Tongue (tissue), 2 donors: ENCODE measurements around the gene PRRT4. TPM values are rescaled to one million over a fixed set of nuclear protein-coding genes. Genes with fewer than 3 reads are reported as not detected.

ENCODE experiments used
- DNase-seq: peaks from one replicate; pipeline ENCODE4 v3.0.0-alpha.2; 2015
- total RNA-seq: library from RNA; depleted of rRNA; stranded (reverse); fragments of >200 nt; gene quantifications from one replicate; pipeline ENCODE4 v1.2.3, GENCODE V29; 2014

PRRT4 gene
- 7.6 TPM for total RNA-seq

- DNase-seq: peak; percentile 66
Observed at GRCh38 chr7:128361411-128362379, at the start of gene PRRT4. TSS of gene PRRT4 (minus strand) at chr7:128361690.

GRCh38 chr7:128410451-128410753 is 48.9 kb upstream of the PRRT4 start:
- no peak for DNase-seq

- peak; percentile 87 for DNase-seq
Observed at GRCh38 chr7:128409596-128410450, 48.3 kb upstream of the PRRT4 start, which contains the start of gene IMPDH1. TSS of gene IMPDH1 (minus strand) at chr7:128409982. CDS start at chr7:128409901, 81 bp downstream.

GRCh38 chr7:128408709-128409595 is 47.5 kb upstream of the PRRT4 start:
- DNase-seq: peak; percentile 41

GRCh38 chr7:128407751-128408708 is 46.5 kb upstream of the PRRT4 start:
- DNase-seq: no peak

GRCh38 chr7:128407233-128407589 is 45.7 kb upstream of the PRRT4 start:
- DNase-seq: no peak

GRCh38 chr7:128406314-128407232 is 45.1 kb upstream of the PRRT4 start:
- DNase-seq: no peak

- DNase-seq: peak; percentile 74
Observed at GRCh38 chr7:128405471-128406313, 44.2 kb upstream of the PRRT4 start.

- DNase-seq: peak; percentile 25
Observed at GRCh38 chr7:128404886-128405470, 43.5 kb upstream of the PRRT4 start.

GRCh38 chr7:128404143-128404681 is 42.7 kb upstream of the PRRT4 start:
- DNase-seq: no peak

- no peak for DNase-seq
Observed at GRCh38 chr7:128403676-128404075, 42.2 kb upstream of the PRRT4 start.

GRCh38 chr7:128402356-128402755 is 40.9 kb upstream of the PRRT4 start:
- DNase-seq: no peak

GRCh38 chr7:128400566-128400965 is 39.1 kb upstream of the PRRT4 start:
- DNase-seq: no peak

GRCh38 chr7:128399991-128400390 is 38.5 kb upstream of the PRRT4 start:
- DNase-seq: no peak

- no peak for DNase-seq
Observed at GRCh38 chr7:128398841-128399135, 37.3 kb upstream of the PRRT4 start.

GRCh38 chr7:128398016-128398840 is 36.7 kb upstream of the PRRT4 start:
- peak; percentile 71 for DNase-seq

- DNase-seq: no peak
Observed at GRCh38 chr7:128396357-128396756, 34.9 kb upstream of the PRRT4 start.
